ENCODE results near the gene CTCFL.

The CTCFL gene

DNA sequence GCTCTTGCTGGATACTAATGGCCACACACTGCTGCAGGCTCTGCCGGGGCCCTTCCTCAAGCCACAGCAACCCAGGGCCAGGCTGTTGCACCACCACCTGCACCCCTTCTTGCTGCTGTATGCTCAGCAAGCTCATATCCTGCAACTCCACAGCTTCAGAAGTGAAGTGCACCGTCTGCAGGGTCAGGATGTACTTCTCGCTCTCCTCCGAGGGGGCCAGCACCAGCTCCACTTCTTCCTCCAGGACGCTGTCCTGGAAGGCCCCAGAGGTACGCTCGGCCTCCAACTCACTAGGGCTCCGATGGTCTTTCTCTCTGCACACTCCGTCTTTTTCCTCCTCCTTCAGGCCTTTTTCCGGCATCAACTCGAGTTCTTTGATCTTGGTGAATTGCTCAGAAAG lies 1.2 kb downstream of the CTCFL start:
- Histone ChIP-seq H3K9ac (ENCODE audit: low read depth, low read length) (no peak overlapping the region), H2AFZ (ENCODE audit: low read depth, low read length) (no peak overlapping the region), H3K27me3 (ENCODE audit: insufficient read depth, low read length, poor library complexity) (peaks cover 23% of the 10 kb centered on the region), H3K4me3 (ENCODE audit: low read depth in 1 of 2, low read length in 2 of 2) (no peak overlapping the region), H4K20me1 (ENCODE audit: insufficient read depth, low read length) (no peaks in the 10 kb centered on the region), H3K27ac (ENCODE audit: low read length) (no peak overlapping the region), H3K36me3 (ENCODE audit: insufficient read depth, low read length) (no peaks in the 10 kb centered on the region), H3K4me2 (ENCODE audit: insufficient read depth, low read length) (no peak overlapping the region), H3K4me1 (ENCODE audit: insufficient read depth, low read length) (no peaks in the 10 kb centered on the region), H3K79me2 (ENCODE audit: insufficient read depth, low read length) (no peaks in the 10 kb centered on the region), H3K9me3 (ENCODE audit: insufficient read depth, low read length, severe bottlenecking) (no peaks in the 10 kb centered on the region)
- TF ChIP-seq CTCF (IDR thresholded peaks at IDR 0.05; ENCODE audit: borderline replicate concordance, extremely low read depth, low read length, poor library complexity, severe bottlenecking), result no peak
- no peak for TF ChIP-seq EZH2 (IDR thresholded peaks at IDR 0.05; ENCODE audit: borderline replicate concordance, low read depth, low read length, severe bottlenecking)
- ATAC-seq (ENCODE audit: insufficient read depth, low read depth) (no peak), DNase-seq (no peak)

GRCh38 chr20:57522380-57523140 lies 2.4 kb downstream of the CTCFL start:
- TF ChIP-seq EZH2 (IDR thresholded peaks at IDR 0.05; ENCODE audit: borderline replicate concordance, low read depth, low read length, severe bottlenecking), result no peak
- TF ChIP-seq CTCF (IDR thresholded peaks at IDR 0.05; ENCODE audit: borderline replicate concordance, extremely low read depth, low read length, poor library complexity, severe bottlenecking), result no peak
- no peak for DNase-seq
- Histone ChIP-seq H4K20me1 (ENCODE audit: insufficient read depth, low read length) (no peaks in the 10 kb centered on the region), H3K4me2 (ENCODE audit: insufficient read depth, low read length) (no peak overlapping the region), H3K4me3 (ENCODE audit: low read depth in 1 of 2, low read length in 2 of 2) (no peak overlapping the region), H3K27me3 (ENCODE audit: insufficient read depth, low read length, poor library complexity) (peaks cover 27% of the 10 kb centered on the region), H3K27ac (ENCODE audit: low read length) (no peak overlapping the region), H3K9me3 (ENCODE audit: insufficient read depth, low read length, severe bottlenecking) (no peaks in the 10 kb centered on the region), H3K36me3 (ENCODE audit: insufficient read depth, low read length) (no peaks in the 10 kb centered on the region), H2AFZ (ENCODE audit: low read depth, low read length) (no peak overlapping the region), H3K79me2 (ENCODE audit: insufficient read depth, low read length) (no peaks in the 10 kb centered on the region), H3K9ac (ENCODE audit: low read depth, low read length) (no peak overlapping the region), H3K4me1 (ENCODE audit: insufficient read depth, low read length) (no peaks in the 10 kb centered on the region)
- no peak for ATAC-seq (ENCODE audit: insufficient read depth, low read depth)

DNA sequence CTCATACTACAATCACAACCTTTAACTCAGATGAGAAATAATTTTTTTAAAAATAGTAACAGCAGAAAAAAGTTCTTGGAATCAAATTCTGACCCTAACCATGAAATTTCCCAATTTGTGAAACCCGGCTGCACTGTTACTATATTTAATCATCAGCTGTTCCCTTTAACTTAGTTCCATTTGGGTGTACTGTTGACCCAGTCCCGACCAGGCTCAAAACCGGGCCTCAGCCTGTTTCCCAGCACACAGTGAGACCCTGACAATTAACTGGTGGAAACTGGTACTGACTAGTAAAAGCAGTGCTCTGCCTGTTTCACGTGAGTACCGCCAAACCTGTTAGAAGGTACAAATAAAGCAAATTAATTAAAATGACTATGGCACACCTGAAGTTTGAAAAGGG lies 7.0 kb downstream of the CTCFL start:
- Histone ChIP-seq H3K27ac (ENCODE audit: low read length) (no peak overlapping the region), H3K4me2 (ENCODE audit: insufficient read depth, low read length) (no peak overlapping the region), H3K9ac (ENCODE audit: low read depth, low read length) (no peak overlapping the region), H4K20me1 (ENCODE audit: insufficient read depth, low read length) (no peaks in the 10 kb centered on the region), H3K79me2 (ENCODE audit: insufficient read depth, low read length) (no peaks in the 10 kb centered on the region), H3K9me3 (ENCODE audit: insufficient read depth, low read length, severe bottlenecking) (no peaks in the 10 kb centered on the region), H3K4me1 (ENCODE audit: insufficient read depth, low read length) (no peaks in the 10 kb centered on the region), H3K36me3 (ENCODE audit: insufficient read depth, low read length) (no peaks in the 10 kb centered on the region), H3K4me3 (ENCODE audit: low read depth in 1 of 2, low read length in 2 of 2) (no peak overlapping the region), H2AFZ (ENCODE audit: low read depth, low read length) (no peak overlapping the region), H3K27me3 (ENCODE audit: insufficient read depth, low read length, poor library complexity) (peaks cover 34% of the 10 kb centered on the region)
- ATAC-seq (ENCODE audit: insufficient read depth, low read depth) (no peak), DNase-seq (no peak)
- TF ChIP-seq EZH2 (IDR thresholded peaks at IDR 0.05; ENCODE audit: borderline replicate concordance, low read depth, low read length, severe bottlenecking) (no peak), CTCF (IDR thresholded peaks at IDR 0.05; ENCODE audit: borderline replicate concordance, extremely low read depth, low read length, poor library complexity, severe bottlenecking) (no peak)

Measured in DND-41 (cell line).